SKM-1 (cell line): ENCODE data around the gene LRRC4C.
"Not testable (repeated sequence)": the region's sequence is repeated elsewhere in the genome, so short reads cannot be mapped to it uniquely, and the experiment has no call there.

Source experiments
- DNase-seq: peaks from one replicate; lab custom pipeline; 2025; ENCODE audit not compliant: unreplicated experiment; lab: John Stamatoyannopoulos, UW

LRRC4C gene

DNA sequence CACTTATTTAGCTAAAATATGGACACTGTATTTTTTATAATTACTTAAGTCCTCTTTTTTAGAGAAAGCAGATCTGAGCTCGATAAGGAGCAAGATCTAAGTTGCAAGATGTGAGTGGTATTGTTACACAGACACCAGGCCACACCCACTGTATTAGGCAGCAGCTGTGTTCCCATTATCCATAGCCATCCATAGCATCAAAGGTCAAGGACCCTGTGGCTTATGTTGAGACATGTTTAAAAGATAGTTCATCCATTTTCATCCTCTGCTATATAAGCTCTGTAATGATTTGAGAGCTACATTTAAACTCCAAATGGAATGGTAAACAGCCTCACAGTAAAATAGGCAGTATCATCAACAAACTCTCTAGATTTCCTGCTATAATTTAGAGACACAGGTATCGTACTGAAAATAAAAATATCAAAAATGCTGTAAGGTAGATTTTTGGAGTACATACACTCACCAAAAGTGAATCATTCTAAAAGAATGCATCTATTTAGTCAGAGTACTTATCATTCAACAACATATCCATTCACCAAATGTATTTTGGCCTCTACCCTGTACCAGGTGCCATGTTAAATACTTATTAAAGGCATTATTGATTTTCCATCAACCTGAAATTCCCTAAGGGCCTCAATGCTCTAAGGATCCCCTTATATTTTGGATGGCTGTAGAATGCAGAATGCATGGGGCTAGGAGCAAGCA lies 574.0 kb downstream of the LRRC4C start:
- no peak for DNase-seq

DNA sequence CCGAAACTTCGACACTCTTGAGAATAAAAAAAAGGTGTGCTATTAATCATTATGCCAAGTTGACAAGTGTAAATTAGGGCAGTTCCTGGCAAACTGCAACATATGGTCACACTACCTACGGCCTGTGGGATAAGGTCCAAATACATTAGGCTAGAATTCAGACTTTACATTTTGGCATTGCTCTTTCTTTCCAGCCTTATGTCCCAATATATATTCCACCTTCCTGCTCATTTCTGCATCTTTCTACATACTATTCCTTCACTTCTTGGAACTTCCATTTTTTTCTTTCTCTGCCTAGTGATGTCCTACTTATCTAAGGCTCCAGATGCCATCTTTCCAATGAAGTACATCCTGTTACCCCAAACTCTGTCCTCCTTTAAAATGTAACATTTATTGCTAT lies 577.2 kb downstream of the LRRC4C start:
- no peak for DNase-seq

DNA sequence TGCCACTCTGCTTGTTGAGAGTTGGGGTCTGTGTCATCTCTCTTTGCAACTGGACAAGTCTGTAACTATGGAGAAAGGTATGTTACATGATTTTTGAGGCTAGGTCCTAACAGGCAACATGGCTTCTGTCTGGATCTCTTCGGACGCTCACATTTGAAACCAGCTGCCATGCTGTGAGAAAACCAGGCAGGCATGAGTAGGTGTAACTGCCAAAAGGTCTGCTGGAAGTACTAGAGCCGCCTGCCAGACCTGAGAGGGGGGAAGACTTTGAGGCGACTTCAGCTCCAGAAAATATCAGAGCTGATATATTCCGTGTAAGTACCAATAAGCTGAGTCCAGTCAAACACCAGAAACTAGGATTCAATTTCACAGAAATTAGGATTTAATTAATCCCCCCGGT lies 579.5 kb downstream of the LRRC4C start:
- no peak for DNase-seq

DNA sequence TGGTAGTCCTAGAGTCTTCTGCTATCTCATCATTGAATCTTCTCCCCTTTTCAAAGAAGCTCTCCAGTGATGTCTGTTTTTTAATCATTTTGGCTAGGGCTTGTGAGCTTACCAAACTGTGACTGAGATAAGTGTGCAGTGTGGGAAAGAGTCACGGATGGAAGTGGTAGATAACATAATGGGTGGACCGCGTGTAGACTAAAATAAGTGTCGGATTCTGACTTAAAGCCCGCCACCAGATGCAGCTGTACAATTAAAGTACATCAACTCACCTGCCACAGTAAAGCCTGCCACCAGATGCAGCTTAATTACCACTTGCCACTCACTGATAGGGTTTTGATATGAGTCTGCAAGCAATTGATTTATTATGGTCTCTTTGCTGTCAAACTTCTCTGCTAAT lies 581.5 kb downstream of the LRRC4C start:
- no peak for DNase-seq

DNA sequence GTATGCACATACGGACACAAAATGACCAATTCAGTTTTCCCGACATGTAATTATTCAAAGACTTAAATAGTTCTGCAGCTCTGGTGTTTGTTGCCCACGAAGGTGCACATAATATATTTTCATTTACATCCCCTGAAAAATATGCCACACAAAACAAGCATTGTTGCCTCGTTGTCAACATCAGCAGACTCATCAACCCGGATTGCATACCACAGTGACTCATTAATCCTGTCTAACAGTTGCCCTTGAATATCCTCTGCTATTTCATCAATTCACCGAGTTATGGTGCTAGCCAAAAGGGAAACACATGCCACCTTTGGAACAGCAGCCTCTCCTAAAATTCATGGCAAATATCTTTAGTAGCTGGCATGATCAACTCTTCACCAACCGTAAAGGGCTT lies 582.2 kb downstream of the LRRC4C start:
- no peak for DNase-seq

DNA sequence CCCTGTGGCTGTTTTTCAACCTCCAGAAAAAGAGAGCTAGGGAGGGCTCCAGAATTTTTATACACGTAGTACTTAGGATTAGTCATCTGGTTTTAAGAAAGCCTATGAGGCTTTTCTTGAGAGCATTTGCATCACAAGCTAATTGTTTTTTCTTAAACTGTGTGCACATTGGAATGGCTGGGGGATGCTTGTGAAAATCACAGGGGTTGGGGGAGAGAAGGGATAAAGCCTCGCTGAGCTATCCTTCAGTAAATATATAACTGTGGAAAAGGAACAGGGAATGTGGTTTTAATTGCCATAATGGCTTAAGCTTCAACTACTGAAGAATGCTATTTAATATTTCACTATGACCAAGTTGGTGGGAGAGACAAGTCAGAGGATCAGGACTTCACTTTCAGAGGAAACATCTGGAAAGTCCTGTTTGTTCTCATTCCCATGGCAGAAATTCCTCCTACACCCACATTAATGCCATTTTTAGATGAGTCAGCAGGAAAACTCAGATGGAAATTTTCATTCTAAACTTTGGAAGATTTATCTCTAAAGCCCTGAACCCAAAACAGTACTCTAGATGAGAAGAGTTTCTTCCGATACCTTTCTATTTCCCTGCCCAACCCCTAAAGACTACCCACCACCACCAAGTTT lies 591.3 kb downstream of the LRRC4C start:
- no peak for DNase-seq

DNA sequence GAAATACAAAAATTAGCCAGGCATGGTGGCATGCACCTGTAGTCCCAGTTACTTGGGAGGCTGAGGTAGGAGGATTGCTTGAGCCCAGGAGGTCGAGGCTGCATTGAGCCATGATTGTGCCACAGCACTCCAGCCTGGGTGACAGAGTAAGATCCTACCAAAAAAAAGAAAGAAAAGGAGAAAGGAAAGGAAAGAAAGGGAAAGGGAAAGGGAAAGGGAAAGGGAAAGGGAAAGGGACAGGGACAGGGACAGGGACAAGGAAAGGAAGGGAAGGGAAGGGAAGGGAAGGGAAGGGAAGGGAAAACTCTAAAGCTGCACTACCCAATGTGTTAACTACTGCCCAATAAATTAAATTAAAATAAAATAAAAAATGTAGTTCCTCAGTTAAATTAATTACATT lies 601.7 kb downstream of the LRRC4C start:
- not testable (repeated sequence) for DNase-seq

DNA sequence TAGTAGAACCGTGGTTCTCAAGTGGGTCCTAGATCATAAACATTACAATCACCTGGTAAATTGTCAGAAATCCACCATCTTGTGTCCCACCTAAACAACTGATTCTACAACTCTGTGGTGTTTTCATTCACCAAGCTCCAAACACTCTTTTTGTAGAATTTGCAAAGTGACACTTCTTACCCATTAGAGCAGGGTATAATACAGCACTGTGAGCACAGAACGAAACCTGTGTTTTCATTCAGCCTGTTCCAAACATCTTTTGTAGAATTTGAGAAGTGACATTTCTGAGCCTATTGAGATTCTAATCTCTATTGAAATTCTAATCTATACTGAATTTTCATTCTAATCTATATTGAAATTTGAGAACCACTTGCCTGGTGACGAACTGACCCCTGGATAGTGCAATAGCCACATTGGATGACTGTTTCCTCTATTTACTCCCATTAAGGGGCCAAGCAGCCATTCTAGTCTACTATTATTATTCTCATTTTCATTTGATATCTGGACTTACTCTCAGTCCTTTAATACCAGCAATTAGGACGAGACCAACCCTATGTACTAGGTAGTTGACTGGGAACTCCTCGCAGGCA lies 616.6 kb downstream of the LRRC4C start:
- no peak for DNase-seq

DNA sequence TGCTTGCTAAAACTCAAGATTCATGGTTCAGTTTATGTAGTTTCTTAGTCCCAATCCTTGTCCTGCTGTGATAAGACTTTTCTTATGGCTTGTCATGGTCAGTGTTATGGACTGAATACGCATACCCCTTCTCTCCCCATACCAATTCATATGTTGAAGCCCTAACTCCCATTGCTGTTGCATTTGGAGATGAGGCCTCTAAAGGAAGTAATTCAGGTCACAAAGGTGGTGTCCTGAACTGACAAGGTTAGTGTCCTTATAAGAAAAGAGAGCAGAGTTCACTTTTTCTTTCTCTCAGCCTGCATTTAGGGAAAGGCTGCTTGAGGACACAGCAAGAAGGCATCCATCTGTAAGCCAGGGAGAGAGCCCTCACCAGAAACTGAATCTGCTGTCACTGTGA lies 618.2 kb downstream of the LRRC4C start:
- no peak for DNase-seq

DNA sequence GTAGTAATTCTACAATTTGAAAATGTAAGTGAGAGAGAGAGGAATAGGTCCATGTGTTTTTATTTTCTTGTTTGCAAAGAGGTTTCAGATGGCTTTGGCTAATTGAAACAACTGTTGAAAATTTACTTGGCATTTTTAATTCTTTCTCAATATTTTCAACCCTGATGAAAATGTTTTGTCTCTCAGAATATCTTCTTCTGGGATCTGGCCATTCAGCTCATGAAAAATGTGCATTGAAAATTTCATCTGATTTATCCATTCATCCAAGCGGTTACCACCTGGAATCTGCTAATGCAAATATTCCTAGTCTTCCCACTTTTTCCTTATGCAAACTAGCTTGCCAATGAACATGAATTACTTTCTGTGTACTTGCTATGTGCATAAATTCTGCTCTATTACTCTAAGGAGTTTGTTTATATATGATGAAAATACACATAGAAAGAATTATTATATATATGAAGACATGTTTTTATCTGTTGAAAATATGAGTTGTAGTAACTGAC lies 621.2 kb downstream of the LRRC4C start:
- DNase-seq = no peak

DNA sequence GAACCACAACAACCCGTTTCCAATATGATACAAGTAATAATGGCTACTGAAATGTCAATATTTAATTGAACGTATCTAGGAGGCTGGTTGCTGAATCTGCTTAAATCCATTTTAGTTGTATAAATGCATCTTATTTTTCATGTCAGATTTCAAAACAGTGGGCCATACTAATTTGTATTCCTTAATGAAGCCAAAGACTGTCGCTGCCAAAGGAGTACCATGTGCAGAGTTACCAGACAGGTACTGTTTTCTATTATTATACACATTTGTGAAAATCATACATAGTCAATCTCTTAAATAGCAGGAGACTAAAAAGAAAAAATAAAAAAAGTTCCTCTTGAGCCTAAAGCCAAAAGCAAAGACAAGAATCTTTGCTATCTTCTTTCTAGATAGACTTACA lies 632.3 kb downstream of the LRRC4C start:
- no peak for DNase-seq

DNA sequence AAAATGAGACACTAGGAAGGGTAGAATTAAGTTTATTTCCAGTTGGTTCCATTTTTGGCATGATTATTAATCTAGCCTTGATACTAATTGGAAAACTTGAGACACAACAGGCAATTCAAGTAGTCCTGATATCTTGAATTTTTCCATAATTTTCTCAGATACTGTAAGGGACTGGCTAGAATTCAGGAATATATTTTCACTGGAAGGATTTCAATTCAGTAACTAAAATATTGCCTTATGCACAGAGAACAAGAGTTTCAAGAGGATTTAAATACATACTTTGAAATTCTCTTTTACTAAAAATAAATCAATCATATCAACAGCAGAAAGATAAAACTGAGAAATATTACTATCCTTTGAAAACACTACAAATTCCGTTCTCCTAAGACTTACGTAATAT lies 632.9 kb downstream of the LRRC4C start:
- DNase-seq = no peak

DNA sequence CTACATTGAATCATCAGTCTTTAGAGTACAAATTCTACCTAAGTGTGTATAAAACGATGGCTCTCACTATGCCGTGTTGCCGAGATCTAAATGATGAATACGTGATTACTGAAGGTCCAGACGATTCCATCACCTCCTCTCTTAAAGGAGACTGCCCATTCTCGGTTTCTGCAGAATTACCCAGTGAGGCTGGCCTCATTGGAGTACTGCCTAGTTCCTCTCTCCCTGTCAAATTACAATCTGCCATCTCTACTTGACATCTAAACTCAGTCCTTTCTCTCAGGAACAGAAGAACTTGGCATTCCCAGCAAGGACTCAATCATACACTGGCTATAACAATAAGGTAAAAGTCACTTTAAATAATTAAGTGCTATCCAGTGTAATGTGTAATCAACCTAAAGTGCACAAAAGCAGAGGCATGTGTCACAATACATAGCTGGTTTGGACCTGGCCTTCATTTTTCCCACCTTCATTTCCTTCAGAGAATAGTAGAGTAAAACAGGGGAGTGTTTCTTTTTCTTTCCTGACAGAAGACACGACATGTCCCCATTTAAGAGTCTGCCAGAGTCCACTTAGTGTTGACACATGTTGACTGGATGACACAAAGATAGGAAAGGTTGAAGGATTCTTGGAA lies 634.1 kb downstream of the LRRC4C start:
- no peak for DNase-seq

DNA sequence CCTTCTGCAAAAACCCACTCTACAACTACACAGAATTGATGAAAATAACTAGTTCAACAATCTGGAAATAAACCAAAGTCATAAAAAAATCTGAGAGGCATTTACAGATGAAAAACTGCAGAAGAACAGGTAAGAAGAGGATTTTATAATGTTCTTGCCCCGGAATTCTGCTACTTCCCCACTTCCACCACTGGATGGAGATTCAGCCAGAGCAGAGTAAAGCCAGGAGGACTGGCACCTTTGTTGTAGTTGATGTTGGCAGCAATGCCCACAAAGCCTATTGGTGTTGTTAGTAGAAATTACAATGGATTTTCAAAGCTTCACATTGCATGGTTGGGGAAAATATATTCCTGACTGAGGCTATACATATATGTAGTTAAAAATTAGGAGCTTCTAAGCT lies 640.2 kb downstream of the LRRC4C start:
- DNase-seq = no peak

DNA sequence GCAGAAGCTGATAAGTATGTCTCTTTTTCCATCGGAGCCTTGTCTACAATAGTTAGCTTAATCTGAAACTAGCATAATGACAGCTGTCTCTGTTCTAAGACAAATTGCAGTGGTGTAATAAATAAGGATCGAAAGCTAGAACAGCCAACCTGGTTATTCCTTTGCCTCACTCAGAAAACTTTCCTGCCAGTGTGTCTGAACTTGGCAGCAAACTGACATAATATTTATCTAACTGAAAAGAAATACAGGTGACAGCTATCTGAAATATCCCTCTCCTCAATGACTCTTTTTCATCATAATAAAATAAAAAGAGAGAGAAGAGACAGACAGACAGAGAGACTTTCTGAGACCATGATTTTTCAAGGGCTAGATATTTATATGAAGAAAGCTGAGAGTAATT lies 642.5 kb downstream of the LRRC4C start:
- DNase-seq = no peak

DNA sequence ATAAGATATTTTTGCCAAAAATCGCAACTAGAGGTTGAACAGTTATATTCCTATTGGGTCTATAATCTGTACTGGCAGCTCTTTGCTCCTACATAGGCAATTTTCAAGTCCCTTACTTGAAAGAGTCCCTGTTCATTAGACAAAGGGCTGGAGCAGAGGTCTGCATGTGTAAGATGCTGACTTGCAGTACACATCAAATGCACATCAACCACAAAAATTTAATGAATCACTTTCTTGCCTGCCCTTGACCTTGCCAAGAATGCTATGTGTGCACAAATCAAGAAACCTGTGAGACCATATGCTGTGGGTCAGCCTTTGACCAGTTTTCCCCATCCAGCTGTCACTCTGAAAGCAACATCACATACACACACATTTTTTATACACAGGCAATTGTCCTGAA lies 661.5 kb downstream of the LRRC4C start:
- DNase-seq = no peak

DNA sequence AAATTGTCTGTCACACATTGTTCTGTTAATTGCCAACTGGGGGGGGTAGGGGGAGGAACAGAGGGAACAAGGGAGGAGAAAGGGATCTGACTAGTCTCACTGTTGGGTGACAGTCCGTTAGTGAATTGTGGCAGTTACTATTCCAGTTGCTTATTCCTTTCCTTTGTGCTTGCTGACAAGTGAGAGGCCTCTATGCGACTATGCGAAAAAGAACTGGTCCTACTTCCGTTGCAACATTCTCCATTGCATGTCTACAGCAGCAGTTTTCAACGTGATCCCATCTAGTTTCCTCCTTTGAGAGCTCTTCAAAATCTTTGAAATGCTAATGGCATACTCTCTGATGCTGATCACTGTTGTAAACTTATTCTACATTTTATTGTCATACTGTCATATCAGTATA lies 672.2 kb downstream of the LRRC4C start:
- no peak for DNase-seq

DNA sequence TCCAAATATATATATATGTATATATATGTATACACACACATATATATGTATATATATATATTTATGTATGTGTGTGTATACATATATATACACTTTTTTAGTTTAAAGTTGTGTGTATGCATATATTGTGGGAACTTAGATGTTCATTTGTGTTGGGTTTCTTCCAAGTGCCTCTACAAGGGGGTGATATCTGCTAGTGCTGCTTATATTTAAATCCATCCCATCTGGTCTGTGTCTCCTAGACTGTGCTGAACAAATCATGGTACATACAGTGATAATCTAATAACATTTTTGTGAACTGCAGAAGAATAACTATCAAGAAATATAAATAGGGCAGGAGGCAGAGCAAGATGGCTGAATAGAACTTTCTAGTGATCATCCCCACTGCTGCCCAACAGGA lies 696.4 kb downstream of the LRRC4C start:
- no peak for DNase-seq

DNA sequence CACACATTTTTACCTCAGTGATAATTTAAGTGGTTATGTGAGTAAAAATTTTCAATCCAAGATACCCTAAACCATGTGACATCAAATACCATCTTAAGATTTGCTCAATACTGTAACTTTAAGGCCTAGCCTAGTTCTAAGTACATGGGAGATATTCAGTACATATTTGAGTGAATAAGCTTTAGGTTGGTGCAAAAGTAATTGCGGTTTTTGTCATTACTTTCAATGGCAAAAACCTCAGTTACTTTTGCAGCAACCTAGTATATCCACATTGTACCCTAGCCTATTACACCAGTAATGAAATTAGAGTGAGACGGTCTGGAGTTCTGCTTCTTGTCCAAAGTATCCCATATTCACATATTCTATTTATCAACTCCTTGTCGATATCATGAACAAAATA lies 700.1 kb downstream of the LRRC4C start:
- no peak for DNase-seq

DNA sequence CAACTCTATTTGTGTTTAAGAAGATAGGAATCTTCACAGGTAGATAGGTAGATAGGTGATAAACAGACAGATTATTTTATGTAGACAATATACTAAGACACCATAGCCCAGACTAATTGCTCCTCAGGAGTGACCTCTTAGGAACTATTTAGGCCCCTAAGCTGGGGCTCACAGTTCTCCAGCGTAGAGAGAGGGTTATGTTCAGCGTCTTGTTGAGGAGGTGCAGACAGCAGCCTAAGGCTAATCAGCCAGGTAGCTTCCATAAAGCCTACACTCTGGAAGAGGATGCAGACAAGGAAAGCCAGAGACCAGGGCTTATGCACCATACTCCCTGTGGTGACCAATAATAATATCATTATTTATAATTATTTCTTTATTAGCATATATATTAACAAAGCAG lies 705.2 kb downstream of the LRRC4C start:
- DNase-seq = no peak

DNA sequence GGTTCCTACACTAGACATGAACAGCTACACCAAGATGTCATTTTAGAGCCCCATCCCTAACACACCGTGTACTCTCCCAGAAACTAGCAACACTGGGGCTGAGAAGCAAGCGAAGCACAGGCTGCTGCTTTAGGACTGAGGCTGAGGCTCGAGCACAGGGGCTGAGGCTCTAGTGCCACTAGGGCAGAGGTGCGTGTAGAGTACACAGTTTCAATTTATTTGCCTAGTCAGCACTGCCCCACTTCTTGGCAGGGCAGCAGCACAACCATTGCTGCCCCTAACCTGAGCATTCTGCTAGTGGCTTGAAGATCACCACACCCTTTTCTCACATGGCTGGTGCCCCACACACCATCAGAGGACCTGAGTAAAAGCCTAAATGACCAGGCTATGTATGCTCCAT lies 713.2 kb downstream of the LRRC4C start:
- no peak for DNase-seq

DNA sequence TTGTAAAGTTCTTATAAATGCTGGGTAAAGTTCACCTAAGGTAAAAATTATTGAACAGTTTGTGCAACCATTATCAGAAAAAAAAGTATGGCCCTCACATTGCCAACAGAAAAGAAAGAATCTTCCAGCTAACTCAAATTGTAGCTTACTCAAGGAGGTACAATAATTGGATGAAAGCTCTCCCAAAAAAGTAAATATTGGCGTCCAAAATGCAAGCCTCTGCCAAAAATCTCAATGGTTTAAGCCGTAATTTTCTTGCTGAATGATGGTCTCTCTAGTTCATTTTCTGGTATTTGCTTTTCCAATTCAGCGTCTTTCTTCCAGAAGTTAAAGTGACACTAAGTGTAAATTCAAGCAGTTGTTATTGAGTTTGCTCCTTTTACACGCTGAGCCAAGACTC lies 727.3 kb downstream of the LRRC4C start:
- no peak for DNase-seq
